Activated CD8-positive, alpha-beta memory T cell treated with anti-CD3 and anti-CD28 coated beads, Interleukin-2, amount 50 U/mL, for 24 hours (primary cell): ENCODE data around the gene CRB3.

ENCODE experiments used
- DNase-seq: peaks from one replicate; pipeline ENCODE4 v3.0.0-alpha.2; 2020; ENCODE audit errors: extremely low read depth

CRB3 gene

GRCh38 chr19:6466526-6467248 is 2.6 kb downstream of the CRB3 start:
- DNase-seq, result no peak

GRCh38 chr19:6467384-6467783 is 3.3 kb downstream of the CRB3 start:
- no peak for DNase-seq

- no peak for DNase-seq
Observed at GRCh38 chr19:6470173-6470572, 6.1 kb downstream of the CRB3 start.

GRCh38 chr19:6471076-6471475 is 7.0 kb downstream of the CRB3 start:
- no peak for DNase-seq

- no peak for DNase-seq
Observed at GRCh38 chr19:6472713-6473112, 8.6 kb downstream of the CRB3 start.

GRCh38 chr19:6473647-6474046 is 9.6 kb downstream of the CRB3 start:
- DNase-seq, result no peak

- DNase-seq, result no peak
Observed at GRCh38 chr19:6475321-6476108, 11.4 kb downstream of the CRB3 start.

- DNase-seq, result no peak
Observed at GRCh38 chr19:6476155-6476895, 12.3 kb downstream of the CRB3 start.

- DNase-seq, result no peak
Observed at GRCh38 chr19:6476896-6477431, 12.9 kb downstream of the CRB3 start.

GRCh38 chr19:6478815-6479214 is 14.7 kb downstream of the CRB3 start:
- DNase-seq, result no peak

- DNase-seq, result no peak
Observed at GRCh38 chr19:6479836-6480398, 15.8 kb downstream of the CRB3 start.

- no peak for DNase-seq
Observed at GRCh38 chr19:6480848-6481415, 16.9 kb downstream of the CRB3 start.

GRCh38 chr19:6481541-6482342 is 17.7 kb downstream of the CRB3 start, which contains the start of gene DENND1C:
TSS of gene DENND1C (minus strand) at chr19:6481787. CDS start at chr19:6481695, 92 bp downstream.
- peak; percentile 45 for DNase-seq

GRCh38 chr19:6482343-6482686 is 18.2 kb downstream of the CRB3 start:
- no peak for DNase-seq

GRCh38 chr19:6483235-6483634 is 19.2 kb downstream of the CRB3 start:
- no peak for DNase-seq

- no peak for DNase-seq
Observed at GRCh38 chr19:6484230-6484629, 20.2 kb downstream of the CRB3 start.

GRCh38 chr19:6484831-6485230 is 20.8 kb downstream of the CRB3 start:
- DNase-seq, result no peak

GRCh38 chr19:6489278-6490061 is 25.4 kb downstream of the CRB3 start:
- no peak for DNase-seq

- DNase-seq, result no peak
Observed at GRCh38 chr19:6490134-6490533, 26.1 kb downstream of the CRB3 start.
